HepG2 (cell line): ENCODE data around the gene PFN1. TPM values are rescaled to one million over a fixed set of nuclear protein-coding genes. Genes with fewer than 3 reads are reported as not detected.

Experiments
- AGO1 ChIP-seq: fragments of 200-400 bp; formaldehyde crosslinking; IDR thresholded peaks from 2 replicates; pipeline ENCODE4 v1.6.1; 2017; ENCODE audit warnings: mild to moderate bottlenecking, low read depth, low read length, moderate library complexity; ENCODE audit not compliant: poor library complexity, severe bottlenecking
- CCDC6 ChIP-seq: sonication (generic); formaldehyde crosslinking; IDR thresholded peaks from 2 replicates; pipeline ENCODE4 v1.8.1; 2022; ENCODE audit warnings: mild to moderate bottlenecking, missing genetic modification reagents, moderate library complexity
- JUNB ChIP-seq: sonication (generic); formaldehyde crosslinking; IDR thresholded peaks from 2 replicates; pipeline ENCODE4 v1.8.0; 2022; ENCODE audit warnings: missing genetic modification reagents, mild to moderate bottlenecking, borderline replicate concordance
- MED1 ChIP-seq: sonication (generic); formaldehyde crosslinking; IDR thresholded peaks from 2 replicates; pipeline ENCODE4 v1.4.0; 2020; ENCODE audit warnings: missing genetic modification reagents
- PHF5A ChIP-seq: IDR thresholded peaks from one replicate; pipeline ENCODE4 v1.6.1; 2018; ENCODE audit warnings: low read depth, missing genetic modification reagents; ENCODE audit not compliant: unreplicated experiment
- REPIN1 ChIP-seq: sonication (generic); formaldehyde crosslinking; IDR thresholded peaks from 2 replicates; pipeline ENCODE4 v1.8.0; 2022; ENCODE audit warnings: missing genetic modification reagents, low read depth, mild to moderate bottlenecking, borderline replicate concordance
- SP1 ChIP-seq, 2 experiments: fragments of 450-650 bp in 1 of 2; sonication (generic) in 1 of 2; formaldehyde crosslinking in 1 of 2; IDR thresholded peaks; 2 replicates each; pipeline versions ENCODE4 v1.4.0 to v1.6.1; 2016 to 2020; ENCODE audit warnings: missing genetic modification reagents in 1 of 2
- TOPORS ChIP-seq: sonication (generic); formaldehyde crosslinking; IDR thresholded peaks from 2 replicates; pipeline ENCODE4 v1.8.0; 2023; ENCODE audit warnings: mild to moderate bottlenecking, missing genetic modification reagents
- ZBTB43 ChIP-seq: sonication (generic); formaldehyde crosslinking; conservative IDR thresholded peaks from 2 replicates; pipeline ENCODE4 v1.4.0; 2020; ENCODE audit warnings: missing genetic modification reagents
- ZNF607 ChIP-seq: sonication (generic); formaldehyde crosslinking; IDR thresholded peaks from 2 replicates; pipeline ENCODE4 v1.5.1; 2020; ENCODE audit warnings: missing genetic modification reagents, mild to moderate bottlenecking, borderline replicate concordance
- ZNF678 ChIP-seq: sonication (generic); formaldehyde crosslinking; IDR thresholded peaks from 2 replicates; pipeline ENCODE4 v1.4.0; 2020; ENCODE audit warnings: mild to moderate bottlenecking, missing genetic modification reagents
- polyA plus RNA-seq, 8 experiments: library from polyadenylated mRNA; depleted of rRNA in 3 of 8; stranded (reverse) in 7 of 8; unstranded in 1 of 8; fragments of >200 nt; fragmentation: Illumina TruSeq in 4 of 8; extraction: Trizol in 4 of 8; gene quantifications; 2 replicates each; pipeline versions ENCODE4 v1.2.1 to v1.2.3, GENCODE V29; 2011 to 2016; ENCODE audit warnings: low read depth in 4 of 8, missing spikeins in 1 of 8, mixed read lengths in 1 of 8; ENCODE audit not compliant: insufficient read depth in 1 of 8
- total RNA-seq, 5 experiments: library from RNA; depleted of rRNA; stranded (reverse); fragments of >200 nt; fragmentation: Illumina TruSeq; extraction: Trizol; gene quantifications; 2 replicates each; pipeline ENCODE4 v1.2.3, GENCODE V29; 2016; ENCODE audit warnings: low read depth in 1 of 5
- TF ChIP-seq, protein P1 (sequence below): sonication (generic); formaldehyde crosslinking; IDR thresholded peaks from 2 replicates; pipeline ENCODE4 v1.5.0; 2020; ENCODE audit warnings: missing genetic modification reagents, mild to moderate bottlenecking, borderline replicate concordance
- TF ChIP-seq, protein P2 (sequence below): sonication (generic); formaldehyde crosslinking; IDR thresholded peaks from 2 replicates; pipeline ENCODE4 v1.8.1; 2023; ENCODE audit warnings: mild to moderate bottlenecking, missing genetic modification reagents
- TF ChIP-seq, protein P3 (sequence below): sonication (generic); formaldehyde crosslinking; IDR thresholded peaks from 2 replicates; pipeline ENCODE4 v1.5.0; 2020; ENCODE audit warnings: missing genetic modification reagents
- TF ChIP-seq, protein P4 (sequence below): sonication (generic); formaldehyde crosslinking; IDR thresholded peaks from 2 replicates; pipeline ENCODE4 v1.4.0; 2020; ENCODE audit warnings: missing genetic modification reagents, borderline replicate concordance
- TF ChIP-seq, protein P5 (sequence below): sonication (generic); formaldehyde crosslinking; IDR thresholded peaks from 2 replicates; pipeline ENCODE4 v1.5.0; 2020; ENCODE audit warnings: mild to moderate bottlenecking, missing genetic modification reagents, borderline replicate concordance

PFN1 gene
- total and polyA plus RNA-seq, 2 of the 13 experiments (the other 11 are each of a cell fraction or from before 2014, with no cell fraction given), result 494 to 613 TPM

DNA sequence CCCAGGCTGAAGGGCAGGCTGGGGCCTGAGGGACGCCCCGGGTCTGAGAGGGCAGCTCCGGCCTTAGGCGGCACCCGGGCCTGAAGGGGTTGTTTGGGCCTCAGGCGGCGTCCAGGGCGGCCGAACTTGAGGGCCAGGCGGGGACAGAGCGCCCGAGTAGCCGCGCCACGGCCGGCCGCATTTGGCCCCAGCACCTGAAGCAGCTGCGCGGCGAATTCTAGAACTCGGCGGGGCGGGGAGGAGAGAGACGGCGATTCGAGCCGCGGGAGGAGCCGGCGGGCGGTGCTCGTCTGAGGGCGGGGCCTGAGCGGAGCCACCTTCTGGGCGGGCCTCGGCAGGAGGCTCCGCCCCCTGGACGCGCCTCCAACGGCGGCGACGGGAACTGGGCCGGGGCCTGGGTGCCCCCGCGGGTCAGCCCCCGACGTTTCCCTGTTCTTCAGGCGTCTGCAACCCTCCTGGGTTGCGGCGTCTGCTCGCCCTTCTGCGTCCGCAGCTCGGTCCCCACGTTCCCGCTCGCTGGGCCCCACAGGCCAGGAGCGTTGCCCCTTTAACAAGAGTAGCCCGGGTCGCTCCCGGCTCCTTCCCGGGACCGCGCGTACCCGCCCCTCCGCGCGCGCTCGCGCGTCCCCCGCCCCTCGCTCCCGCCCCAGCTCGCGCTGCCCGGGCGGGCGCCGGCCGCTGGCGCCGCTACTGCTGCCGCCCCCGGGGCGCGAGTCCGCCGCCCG, 49.1 kb upstream of the PFN1 start, which contains the start of the genes INCA1 and KIF1C (continued):
- TF ChIP-seq SP1 (IDR thresholded peaks at IDR 0.05) (0 out of 2 replicates have a peak, but pooled peaks have one; percentile 52), SP1 (CRISPR knock-in tag; IDR thresholded peaks at IDR 0.05) (peak; percentile 89), PHF5A (CRISPR knock-in tag) (peak; percentile 53), CCDC6 (CRISPR knock-in tag) (peak; percentile 76), TOPORS (no peak), REPIN1 (CRISPR knock-in tag) (0 out of 2 replicates have a peak, but pooled peaks have one; percentile 50), ZNF607 (CRISPR knock-in tag) (peak; percentile 65; the same call in 1 of the 2 replicates), AGO1 (peak; percentile 69), ZNF678 (CRISPR knock-in tag) (0 out of 2 replicates have a peak, but pooled peaks have one; percentile 33), JUNB (CRISPR knock-in tag) (no peak), ZBTB43 (CRISPR knock-in tag) (peak; percentile 73), MED1 (peak; percentile 65; the same call in 1 of the 2 replicates)
- TF ChIP-seq, protein P1, sequence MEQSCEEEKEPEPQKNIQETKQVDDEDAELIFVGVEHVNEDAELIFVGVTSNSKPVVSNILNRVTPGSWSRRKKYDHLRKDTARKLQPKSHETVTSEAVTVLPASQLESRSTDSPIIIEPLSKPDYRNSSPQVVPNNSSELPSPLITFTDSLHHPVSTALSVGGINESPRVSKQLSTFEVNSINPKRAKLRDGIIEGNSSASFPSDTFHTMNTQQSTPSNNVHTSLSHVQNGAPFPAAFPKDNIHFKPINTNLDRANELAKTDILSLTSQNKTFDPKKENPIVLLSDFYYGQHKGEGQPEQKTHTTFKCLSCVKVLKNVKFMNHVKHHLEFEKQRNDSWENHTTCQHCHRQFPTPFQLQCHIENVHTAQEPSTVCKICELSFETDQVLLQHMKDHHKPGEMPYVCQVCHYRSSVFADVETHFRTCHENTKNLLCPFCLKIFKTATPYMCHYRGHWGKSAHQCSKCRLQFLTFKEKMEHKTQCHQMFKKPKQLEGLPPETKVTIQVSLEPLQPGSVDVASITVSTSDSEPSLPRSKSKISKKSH (CRISPR knock-in tag), result peak; percentile 58; the same call in 1 of the 2 replicates
- TF ChIP-seq, protein P2, sequence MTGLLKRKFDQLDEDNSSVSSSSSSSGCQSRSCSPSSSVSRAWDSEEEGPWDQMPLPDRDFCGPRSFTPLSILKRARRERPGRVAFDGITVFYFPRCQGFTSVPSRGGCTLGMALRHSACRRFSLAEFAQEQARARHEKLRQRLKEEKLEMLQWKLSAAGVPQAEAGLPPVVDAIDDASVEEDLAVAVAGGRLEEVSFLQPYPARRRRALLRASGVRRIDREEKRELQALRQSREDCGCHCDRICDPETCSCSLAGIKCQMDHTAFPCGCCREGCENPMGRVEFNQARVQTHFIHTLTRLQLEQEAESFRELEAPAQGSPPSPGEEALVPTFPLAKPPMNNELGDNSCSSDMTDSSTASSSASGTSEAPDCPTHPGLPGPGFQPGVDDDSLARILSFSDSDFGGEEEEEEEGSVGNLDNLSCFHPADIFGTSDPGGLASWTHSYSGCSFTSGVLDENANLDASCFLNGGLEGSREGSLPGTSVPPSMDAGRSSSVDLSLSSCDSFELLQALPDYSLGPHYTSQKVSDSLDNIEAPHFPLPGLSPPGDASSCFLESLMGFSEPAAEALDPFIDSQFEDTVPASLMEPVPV (CRISPR knock-in tag), result peak; percentile 71; the same call in 1 of the 2 replicates
- TF ChIP-seq, protein P3, sequence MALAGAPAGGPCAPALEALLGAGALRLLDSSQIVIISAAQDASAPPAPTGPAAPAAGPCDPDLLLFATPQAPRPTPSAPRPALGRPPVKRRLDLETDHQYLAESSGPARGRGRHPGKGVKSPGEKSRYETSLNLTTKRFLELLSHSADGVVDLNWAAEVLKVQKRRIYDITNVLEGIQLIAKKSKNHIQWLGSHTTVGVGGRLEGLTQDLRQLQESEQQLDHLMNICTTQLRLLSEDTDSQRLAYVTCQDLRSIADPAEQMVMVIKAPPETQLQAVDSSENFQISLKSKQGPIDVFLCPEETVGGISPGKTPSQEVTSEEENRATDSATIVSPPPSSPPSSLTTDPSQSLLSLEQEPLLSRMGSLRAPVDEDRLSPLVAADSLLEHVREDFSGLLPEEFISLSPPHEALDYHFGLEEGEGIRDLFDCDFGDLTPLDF (CRISPR knock-in tag), result peak; percentile 53
- TF ChIP-seq, protein P4, sequence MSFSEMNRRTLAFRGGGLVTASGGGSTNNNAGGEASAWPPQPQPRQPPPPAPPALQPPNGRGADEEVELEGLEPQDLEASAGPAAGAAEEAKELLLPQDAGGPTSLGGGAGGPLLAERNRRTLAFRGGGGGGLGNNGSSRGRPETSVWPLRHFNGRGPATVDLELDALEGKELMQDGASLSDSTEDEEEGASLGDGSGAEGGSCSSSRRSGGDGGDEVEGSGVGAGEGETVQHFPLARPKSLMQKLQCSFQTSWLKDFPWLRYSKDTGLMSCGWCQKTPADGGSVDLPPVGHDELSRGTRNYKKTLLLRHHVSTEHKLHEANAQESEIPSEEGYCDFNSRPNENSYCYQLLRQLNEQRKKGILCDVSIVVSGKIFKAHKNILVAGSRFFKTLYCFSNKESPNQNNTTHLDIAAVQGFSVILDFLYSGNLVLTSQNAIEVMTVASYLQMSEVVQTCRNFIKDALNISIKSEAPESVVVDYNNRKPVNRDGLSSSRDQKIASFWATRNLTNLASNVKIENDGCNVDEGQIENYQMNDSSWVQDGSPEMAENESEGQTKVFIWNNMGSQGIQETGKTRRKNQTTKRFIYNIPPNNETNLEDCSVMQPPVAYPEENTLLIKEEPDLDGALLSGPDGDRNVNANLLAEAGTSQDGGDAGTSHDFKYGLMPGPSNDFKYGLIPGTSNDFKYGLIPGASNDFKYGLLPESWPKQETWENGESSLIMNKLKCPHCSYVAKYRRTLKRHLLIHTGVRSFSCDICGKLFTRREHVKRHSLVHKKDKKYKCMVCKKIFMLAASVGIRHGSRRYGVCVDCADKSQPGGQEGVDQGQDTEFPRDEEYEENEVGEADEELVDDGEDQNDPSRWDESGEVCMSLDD (CRISPR knock-in tag), result 0 out of 2 replicates have a peak, but pooled peaks have one; percentile 16
- TF ChIP-seq, protein P5, sequence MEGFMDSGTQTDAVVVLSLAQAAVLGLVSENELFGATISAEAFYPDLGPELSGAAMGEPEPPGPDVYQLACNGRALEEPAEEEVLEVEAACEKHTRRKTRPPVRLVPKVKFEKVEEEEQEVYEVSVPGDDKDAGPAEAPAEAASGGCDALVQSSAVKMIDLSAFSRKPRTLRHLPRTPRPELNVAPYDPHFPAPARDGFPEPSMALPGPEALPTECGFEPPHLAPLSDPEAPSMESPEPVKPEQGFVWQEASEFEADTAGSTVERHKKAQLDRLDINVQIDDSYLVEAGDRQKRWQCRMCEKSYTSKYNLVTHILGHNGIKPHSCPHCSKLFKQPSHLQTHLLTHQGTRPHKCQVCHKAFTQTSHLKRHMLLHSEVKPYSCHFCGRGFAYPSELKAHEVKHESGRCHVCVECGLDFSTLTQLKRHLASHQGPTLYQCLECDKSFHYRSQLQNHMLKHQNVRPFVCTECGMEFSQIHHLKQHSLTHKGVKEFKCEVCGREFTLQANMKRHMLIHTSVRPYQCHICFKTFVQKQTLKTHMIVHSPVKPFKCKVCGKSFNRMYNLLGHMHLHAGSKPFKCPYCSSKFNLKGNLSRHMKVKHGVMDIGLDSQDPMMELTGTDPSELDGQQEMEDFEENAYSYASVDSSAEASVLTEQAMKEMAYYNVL (CRISPR knock-in tag), result peak; percentile 18; the same call in 1 of the 2 replicates
